ENCODE measurements around the gene ZNF528.

The ZNF528 gene

DNA sequence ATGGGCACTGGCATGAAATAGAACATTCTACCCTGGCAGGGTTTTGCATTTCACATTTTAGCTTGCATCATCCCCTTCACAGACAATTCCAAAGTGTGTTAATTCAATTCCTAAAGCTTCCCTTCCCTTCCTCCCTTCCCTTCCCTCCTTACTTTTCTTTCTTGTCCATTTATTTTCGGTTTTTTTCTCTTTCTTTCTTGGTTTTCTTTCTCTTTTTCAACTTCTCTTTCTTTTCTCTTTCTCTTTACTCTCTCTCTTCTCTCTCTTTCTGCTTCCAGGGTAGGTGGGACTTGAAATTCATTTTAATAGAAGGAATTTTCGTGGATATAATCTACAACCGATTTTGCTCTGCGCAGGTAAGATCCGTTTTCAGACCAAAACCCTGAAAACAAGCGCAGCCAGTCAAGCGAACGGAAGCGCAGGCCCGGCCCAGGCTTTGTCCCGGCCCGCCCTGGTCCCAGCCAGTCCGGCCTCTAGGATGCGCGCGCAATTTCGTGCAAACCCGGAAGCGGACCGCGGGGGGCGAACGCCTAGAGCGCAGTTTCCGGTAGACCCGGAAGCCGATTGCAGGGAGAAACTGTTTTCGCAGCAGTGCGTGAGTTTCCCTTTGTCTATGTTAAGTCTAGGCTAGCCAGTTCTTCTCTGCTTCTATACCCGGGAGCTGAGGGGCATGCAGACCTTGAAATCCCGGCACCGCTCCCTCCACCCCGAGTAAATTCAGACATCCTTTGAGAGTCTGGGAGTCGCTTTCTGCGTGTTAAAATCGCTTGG lies at the start of gene ZNF528:
TSS of gene ZNF528 (plus strand) at position 540 of the 771 bp plus-strand sequence. CDS start 4,165 bp downstream, outside the sequence.
- peak; percentile 95 for DNase-seq

DNA sequence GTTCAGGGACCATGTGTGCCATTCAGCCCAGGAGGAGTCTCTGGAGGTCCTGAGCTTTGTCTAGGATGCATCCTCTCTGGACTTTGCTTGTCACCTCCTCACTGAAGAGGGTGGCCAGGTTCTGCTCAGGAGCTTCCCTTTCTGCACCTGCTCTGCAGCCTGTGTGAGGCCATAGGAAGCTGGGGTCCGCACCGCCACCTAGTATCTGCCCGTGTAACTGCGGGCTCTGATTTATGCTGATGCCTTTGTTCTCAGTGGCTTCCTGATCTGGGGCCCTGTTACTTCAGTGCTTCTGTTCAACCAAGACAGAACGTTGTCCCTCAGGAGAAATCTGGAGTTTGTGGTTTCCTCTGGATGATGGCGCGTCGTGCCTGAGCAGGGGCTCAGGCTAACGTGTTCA lies 46.1 kb upstream of the ZNF528 start:
- DNase-seq = no peak

- DNase-seq = no peak
These were observed 31.2 kb upstream of the ZNF528 start for GRCh38 chr19:52366414-52366824.

- DNase-seq = peak; percentile 91
These were observed 27.9 kb upstream of the ZNF528 start, which contains the start of gene ZNF880 for GRCh38 chr19:52369559-52370340. Gene ZNF880 (plus strand): TSS chr19:52369923. CDS start chr19:52369966, 43 bp downstream.

DNA sequence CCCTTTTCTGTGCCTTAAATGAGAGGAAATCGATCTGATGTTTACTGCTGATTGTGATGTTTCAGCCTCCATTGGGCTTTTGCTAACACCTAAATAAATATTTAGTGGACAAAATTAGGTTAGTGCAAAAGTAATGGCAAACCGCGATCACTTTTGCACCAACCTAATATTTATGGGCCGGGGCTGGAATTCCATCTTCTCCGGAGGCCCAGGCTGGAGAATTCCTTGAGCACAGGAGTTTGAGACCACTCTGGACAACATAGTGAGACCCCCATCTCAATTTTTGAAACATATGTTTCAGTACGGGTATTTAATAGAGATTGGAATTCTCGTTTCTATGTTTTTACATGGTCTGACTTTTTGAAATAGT lies 27.3 kb upstream of the ZNF528 start:
- DNase-seq = no peak

- no peak for DNase-seq
These were observed 6.5 kb upstream of the ZNF528 start for GRCh38 chr19:52391135-52391534.

- no peak for DNase-seq
These were observed 412 bp downstream of the ZNF528 start for GRCh38 chr19:52398081-52398441.

GRCh38 chr19:52410276-52410675 lies 12.6 kb downstream of the ZNF528 start:
- DNase-seq = no peak

GRCh38 chr19:52415711-52416110 lies 18.1 kb downstream of the ZNF528 start:
- no peak for DNase-seq

GRCh38 chr19:52428937-52429336 lies 31.3 kb downstream of the ZNF528 start, which contains the start of gene ZNF534:
Gene ZNF534 (plus strand): TSS chr19:52429148. CDS start chr19:52431475, 2,327 bp downstream.
- no peak for DNase-seq

GRCh38 chr19:52442179-52442578 lies 44.5 kb downstream of the ZNF528 start:
- DNase-seq = no peak

DNA sequence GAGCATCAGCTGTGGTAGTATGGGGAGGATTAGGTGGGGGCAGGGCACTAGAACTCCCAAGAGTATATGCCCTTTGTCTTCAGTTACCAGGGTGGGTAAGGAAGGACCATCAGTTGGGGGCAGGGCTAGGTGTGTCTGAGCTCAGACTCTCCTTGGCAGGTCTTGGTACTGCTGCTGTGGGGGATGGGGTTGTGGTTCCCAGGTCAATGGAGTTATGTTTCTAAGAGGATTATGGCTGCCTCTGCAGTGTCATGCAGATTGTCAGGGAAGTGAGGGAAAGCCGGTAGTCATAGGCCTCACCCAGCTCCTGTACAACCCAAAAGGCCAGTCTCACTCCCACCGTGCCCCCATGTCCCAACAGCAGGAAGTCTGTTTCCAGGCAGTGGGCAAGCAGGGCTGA lies 46.9 kb downstream of the ZNF528 start:
- no peak for DNase-seq

DNA sequence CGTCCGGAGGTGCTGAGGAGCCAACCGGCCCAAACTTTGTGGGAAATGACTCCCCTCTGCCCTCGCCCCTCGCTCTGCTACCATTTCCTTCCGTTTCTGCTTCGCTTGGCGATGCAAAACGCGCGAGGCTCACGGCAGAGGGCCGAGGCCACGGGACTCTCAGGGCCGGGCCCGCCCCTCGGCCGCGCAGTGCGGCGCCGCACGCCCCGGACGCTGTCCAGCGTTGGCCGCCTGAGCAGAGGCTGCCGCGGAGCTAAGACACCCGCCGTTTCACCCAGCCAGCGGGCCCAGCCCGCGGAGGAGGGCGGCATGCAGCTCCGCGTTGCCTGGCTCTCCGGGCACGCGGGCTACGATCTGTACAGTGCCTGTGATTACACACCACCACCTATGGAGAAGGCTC lies 53.6 kb downstream of the ZNF528 start:
- DNase-seq = no peak

GRCh38 chr19:52453324-52454094 lies 55.9 kb downstream of the ZNF528 start, which contains the start of gene ZNF578:
Gene ZNF578 (plus strand): TSS chr19:52453553. CDS start chr19:52501846, 48,293 bp downstream.
- DNase-seq = peak; percentile 64

DNA sequence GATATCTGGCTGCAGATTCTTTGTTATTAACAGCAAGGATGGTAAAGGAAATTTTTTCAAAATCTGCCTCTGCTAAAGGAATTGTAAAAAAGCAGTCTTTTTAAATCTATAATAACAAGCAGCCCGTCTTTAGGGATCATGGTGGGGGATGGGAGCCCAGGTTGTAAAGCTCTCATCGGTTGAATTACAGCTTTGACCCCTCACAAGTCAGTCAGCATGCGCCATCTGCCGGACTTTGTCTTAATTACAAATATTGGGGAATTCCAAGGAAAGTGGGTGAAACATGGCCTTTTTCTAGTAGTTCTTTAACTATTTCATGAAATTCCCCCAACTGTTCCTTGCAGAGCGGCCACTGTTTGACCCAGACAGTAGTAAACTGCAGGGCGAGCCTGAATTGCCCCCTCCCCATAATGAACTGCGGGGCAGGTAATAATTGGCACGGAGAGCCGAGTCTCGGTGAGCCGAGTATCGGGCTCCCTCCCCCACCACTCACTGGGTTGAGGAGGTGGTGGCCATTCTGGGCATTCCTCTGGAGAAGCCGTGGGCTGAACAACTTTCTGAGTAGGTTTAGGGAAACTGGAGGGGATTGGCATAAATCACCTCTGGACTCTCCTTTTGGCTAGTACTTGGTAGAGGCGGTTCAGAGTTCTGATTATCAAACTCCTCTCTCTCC lies 67.3 kb downstream of the ZNF528 start:
- DNase-seq = no peak
